Stomach smooth muscle (tissue), 2 donors: ENCODE measurements around the gene CLSTN2.

Source experiments
- H3K27ac ChIP-seq: one replicate; pipeline ENCODE4 v1.7.0; 2013; ENCODE audit warnings: mild to moderate bottlenecking, low read length, inconsistent platforms
- H3K27me3 ChIP-seq, 2 donors: one replicate each; pipeline ENCODE4 v1.7.0; 2013; ENCODE audit warnings: low read length in 2 of 2; ENCODE audit not compliant: insufficient read depth in 2 of 2, control insufficient read depth in 1 of 2
- H3K36me3 ChIP-seq, 2 donors: one replicate each; pipeline ENCODE4 v1.7.0; 2013; ENCODE audit warnings: low read length in 2 of 2; ENCODE audit not compliant: control insufficient read depth in 2 of 2, insufficient read depth in 2 of 2
- H3K4me1 ChIP-seq: one replicate; pipeline ENCODE4 v1.7.0; 2013; ENCODE audit warnings: low read length; ENCODE audit not compliant: control insufficient read depth, insufficient read depth
- H3K4me3 ChIP-seq, 2 donors: one replicate each; pipeline ENCODE4 v1.7.0; 2013; ENCODE audit warnings: low read length in 2 of 2
- H3K9ac ChIP-seq, 2 donors: one replicate each; pipeline ENCODE4 v1.7.0; 2013; ENCODE audit warnings: low read length in 2 of 2, mild to moderate bottlenecking in 1 of 2
- H3K9me3 ChIP-seq, 2 donors: one replicate each; pipeline ENCODE4 v1.7.0; 2013; ENCODE audit warnings: low read length in 2 of 2; ENCODE audit not compliant: control insufficient read depth in 2 of 2
- donor health status: healthy.
- donor health status: Pancreatic carcinoma.

CLSTN2 gene

DNA sequence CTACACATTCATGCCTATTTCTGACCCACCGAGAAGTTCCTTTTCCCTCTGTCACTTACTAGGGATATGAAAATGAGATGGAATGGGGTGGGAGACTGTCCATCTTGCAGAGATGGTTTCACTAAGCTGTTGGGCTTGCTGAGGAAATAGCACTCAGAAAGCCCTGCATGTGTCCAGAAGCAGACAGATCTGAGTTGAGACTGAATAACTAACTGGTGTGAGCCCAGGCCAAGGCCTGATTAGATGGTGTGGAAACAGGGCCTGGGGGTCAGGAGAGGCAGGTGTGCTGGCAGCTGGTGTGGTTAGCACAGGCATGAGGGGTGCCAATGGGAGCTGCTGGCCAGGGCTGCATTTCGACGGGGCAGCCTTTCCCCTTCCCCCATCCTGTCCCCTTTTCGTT lies 72.1 kb downstream of the CLSTN2 start:
- no peak overlapping the region for H3K4me3 ChIP-seq
- H3K9me3 ChIP-seq: no peaks in the 10 kb centered on the region
- H3K9ac ChIP-seq: no peak overlapping the region
- no peaks in the 10 kb centered on the region for H3K36me3 ChIP-seq
- H3K27me3 ChIP-seq: no peaks in the 10 kb centered on the region
- H3K27ac ChIP-seq: no peak overlapping the region
- no peaks in the 10 kb centered on the region for H3K4me1 ChIP-seq

DNA sequence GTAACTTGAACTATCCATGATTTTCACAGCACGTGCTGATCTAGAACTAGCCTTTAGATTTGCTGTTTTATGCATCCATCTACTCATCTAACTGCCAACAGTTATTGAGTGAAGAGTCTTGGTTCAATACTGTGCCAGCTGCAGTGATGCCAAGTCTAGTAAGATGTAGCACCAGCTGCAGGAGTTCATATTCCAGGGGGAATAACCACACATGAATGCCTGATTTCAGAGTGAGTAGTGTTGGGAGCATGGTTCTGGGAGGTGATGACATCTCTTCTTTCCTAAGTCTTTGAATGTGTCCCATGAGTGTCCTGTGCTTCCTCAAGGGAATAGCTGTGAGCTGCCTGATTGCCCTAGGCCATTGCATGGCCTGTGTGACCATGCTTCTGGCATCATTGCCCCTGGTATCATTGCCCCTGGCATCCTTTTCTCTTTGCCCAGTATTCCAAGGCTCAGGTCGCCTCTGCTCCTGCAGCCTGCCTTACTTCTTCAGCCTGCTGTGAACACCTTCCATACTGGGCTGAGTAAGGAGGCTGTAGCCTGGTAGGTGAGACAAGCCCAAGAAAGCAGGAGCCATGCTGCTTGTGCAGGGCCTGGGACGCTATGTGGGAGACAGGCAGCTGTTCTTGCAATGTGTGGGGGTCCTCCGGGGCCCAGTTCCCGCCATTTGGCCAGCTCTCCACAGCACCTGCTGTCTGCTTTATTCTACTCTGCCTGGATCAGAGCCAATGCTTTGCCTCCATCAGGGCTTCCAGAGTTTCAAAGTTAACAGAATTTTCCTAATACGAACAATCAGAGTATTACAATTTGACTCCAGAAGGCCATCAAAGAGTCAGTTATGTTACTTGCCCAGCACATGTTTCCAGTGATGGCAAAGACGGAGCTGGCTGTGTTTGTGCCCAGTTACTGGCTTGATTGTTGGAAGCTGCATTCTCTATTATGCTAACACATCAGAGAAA lies 73.2 kb downstream of the CLSTN2 start:
- H3K9ac ChIP-seq: no peak overlapping the region
- H3K36me3 ChIP-seq: no peaks in the 10 kb centered on the region
- H3K4me3 ChIP-seq: no peak overlapping the region
- no peaks in the 10 kb centered on the region for H3K9me3 ChIP-seq
- no peaks in the 10 kb centered on the region for H3K27me3 ChIP-seq
- no peak overlapping the region for H3K27ac ChIP-seq
- no peaks in the 10 kb centered on the region for H3K4me1 ChIP-seq

- Histone ChIP-seq H3K27ac (no peak overlapping the region), H3K4me1 (no peaks in the 10 kb centered on the region), H3K9me3 (no peaks in the 10 kb centered on the region), H3K27me3 (no peaks in the 10 kb centered on the region), H3K9ac (no peak overlapping the region), H3K36me3 (no peaks in the 10 kb centered on the region), H3K4me3 (no peak overlapping the region)
Observed at GRCh38 chr3:140010391-140010790, 75.4 kb downstream of the CLSTN2 start.

- Histone ChIP-seq H3K9ac (no peak overlapping the region), H3K36me3 (no peaks in the 10 kb centered on the region), H3K27ac (no peak overlapping the region), H3K9me3 (no peaks in the 10 kb centered on the region), H3K4me3 (no peak overlapping the region), H3K4me1 (no peaks in the 10 kb centered on the region), H3K27me3 (no peaks in the 10 kb centered on the region)
Observed at GRCh38 chr3:140011086-140011485, 76.1 kb downstream of the CLSTN2 start.

GRCh38 chr3:140011611-140012277 lies 76.8 kb downstream of the CLSTN2 start:
- Histone ChIP-seq H3K4me1 (no peaks in the 10 kb centered on the region), H3K9me3 (no peaks in the 10 kb centered on the region), H3K27me3 (no peaks in the 10 kb centered on the region), H3K27ac (no peak overlapping the region), H3K4me3 (no peak overlapping the region), H3K36me3 (no peaks in the 10 kb centered on the region), H3K9ac (no peak overlapping the region)

DNA sequence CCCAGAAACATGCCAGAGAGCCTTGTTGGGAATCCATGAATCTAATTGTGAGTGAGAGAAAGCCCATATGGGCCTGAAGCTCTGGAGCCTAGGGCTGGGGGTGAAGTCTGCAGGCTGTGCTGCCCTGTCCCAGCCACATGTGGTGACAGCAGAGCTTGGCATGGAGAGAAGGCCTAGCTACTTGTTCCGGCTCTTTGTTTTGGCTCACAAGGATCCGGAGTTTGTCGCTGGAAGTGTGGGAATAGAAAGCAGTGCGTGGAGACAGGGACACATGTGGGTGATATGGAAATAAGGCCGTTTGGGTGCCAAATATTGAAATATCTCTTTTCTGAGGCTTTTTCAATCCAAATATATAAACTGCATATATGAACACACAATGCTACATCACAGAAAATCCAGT lies 78.2 kb downstream of the CLSTN2 start:
- Histone ChIP-seq H3K27me3 (no peaks in the 10 kb centered on the region), H3K36me3 (no peaks in the 10 kb centered on the region), H3K4me1 (no peaks in the 10 kb centered on the region), H3K9ac (no peak overlapping the region), H3K9me3 (no peaks in the 10 kb centered on the region), H3K27ac (no peak overlapping the region), H3K4me3 (no peak overlapping the region)

DNA sequence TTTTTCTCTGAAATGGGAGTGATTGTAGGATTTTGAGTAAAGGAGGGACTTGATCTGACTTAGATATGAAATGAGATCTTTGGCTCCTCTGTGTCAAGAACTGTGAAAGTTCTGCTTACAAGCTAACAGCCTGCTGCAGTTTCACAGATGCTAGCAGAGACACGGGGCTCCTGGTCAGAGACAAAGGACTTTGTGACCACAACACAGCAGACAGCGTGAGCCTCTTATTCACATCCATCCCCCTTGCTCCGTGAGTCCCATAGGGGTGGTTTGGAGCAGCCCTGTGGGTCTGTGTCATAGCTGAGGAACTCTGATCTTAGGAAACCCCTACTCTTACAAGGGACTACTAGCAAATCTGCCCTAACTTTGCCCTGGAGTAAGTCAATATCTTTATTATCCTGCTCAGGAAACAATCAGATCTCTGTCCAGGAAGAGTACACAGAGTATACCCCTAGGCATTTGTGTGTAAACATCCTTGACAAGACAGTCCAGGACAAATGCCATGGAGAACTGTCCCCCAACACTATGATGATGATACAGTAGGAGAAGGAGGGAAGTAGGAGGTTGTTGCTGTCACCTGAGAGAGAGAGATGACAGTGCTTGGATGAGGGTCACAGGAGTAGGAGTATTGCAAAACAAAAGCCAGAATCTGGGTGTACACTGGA lies 80.0 kb downstream of the CLSTN2 start:
- Histone ChIP-seq H3K9ac (no peak overlapping the region), H3K4me1 (no peaks in the 10 kb centered on the region), H3K36me3 (no peaks in the 10 kb centered on the region), H3K9me3 (no peaks in the 10 kb centered on the region), H3K27me3 (no peaks in the 10 kb centered on the region), H3K27ac (no peak overlapping the region), H3K4me3 (no peak overlapping the region)

- no peak overlapping the region for H3K4me3 ChIP-seq
- H3K9me3 ChIP-seq: no peaks in the 10 kb centered on the region
- H3K36me3 ChIP-seq: no peaks in the 10 kb centered on the region
- peaks cover 5% of the 10 kb centered on the region for H3K4me1 ChIP-seq
- H3K27ac ChIP-seq: no peak overlapping the region
- H3K9ac ChIP-seq: no peak overlapping the region
- no peaks in the 10 kb centered on the region for H3K27me3 ChIP-seq
Observed at GRCh38 chr3:140015741-140016140, 80.8 kb downstream of the CLSTN2 start.

DNA sequence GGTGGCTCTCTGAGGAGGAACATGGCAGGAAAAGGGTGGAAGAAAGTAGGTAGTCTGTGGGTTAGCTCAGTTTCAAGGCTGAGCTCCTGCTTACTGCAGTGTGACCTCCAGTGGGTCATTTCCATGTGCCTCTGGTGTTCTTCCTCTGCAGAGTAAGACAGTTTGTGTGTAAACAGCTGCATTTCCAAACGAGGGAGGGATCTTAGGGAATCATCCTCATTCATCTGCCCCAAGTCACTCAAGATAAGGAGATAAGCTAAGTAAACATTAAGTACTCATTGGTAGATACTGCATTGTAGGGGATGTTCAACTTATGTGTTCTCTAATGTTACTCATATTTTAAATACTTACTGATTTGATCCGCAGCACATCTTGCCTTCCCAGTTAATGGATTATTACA lies 83.6 kb downstream of the CLSTN2 start:
- Histone ChIP-seq H3K27ac (no peak overlapping the region), H3K36me3 (no peaks in the 10 kb centered on the region), H3K27me3 (no peaks in the 10 kb centered on the region), H3K9me3 (no peaks in the 10 kb centered on the region), H3K4me3 (no peak overlapping the region), H3K4me1 (peaks cover 30% of the 10 kb centered on the region), H3K9ac (no peak overlapping the region)

DNA sequence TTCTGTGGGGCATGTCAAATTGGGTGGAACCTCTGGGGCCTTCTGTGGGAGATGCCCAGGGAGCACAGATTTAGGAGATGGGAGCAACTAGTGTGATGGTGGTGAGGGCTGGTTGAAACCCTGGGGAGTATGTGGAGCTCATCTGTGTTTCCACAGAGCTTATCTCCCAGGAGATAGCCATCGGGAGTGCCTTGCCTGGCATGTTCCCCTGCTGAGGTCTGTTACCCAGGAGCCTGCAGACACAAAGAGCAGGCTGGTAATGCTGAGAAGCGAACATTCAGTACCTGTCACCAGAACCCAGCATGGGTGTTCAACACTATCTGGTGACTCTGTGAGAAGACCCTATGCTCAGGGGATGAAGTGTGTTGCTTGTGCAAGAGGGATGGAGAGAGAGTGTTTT lies 85.0 kb downstream of the CLSTN2 start:
- Histone ChIP-seq H3K27me3 (no peaks in the 10 kb centered on the region), H3K4me3 (no peak overlapping the region), H3K27ac (no peak overlapping the region), H3K4me1 (peaks cover 40% of the 10 kb centered on the region), H3K9me3 (no peaks in the 10 kb centered on the region), H3K36me3 (no peaks in the 10 kb centered on the region), H3K9ac (no peak overlapping the region)
